Brain microvascular endothelial cell (primary cell): ENCODE results near the gene LPCAT3.

Experiments used
- DNase-seq: peaks from one replicate; pipeline ENCODE4 v3.0.0-alpha.2; 2020
- H3K27ac ChIP-seq: fragments of 250-450 bp; sonication (Bioruptor Pico); 2 replicates; pipeline ENCODE4 v1.5.1; 2020; ENCODE audit warnings: mild to moderate bottlenecking, moderate library complexity
- H3K27me3 ChIP-seq: fragments of 250-450 bp; sonication (Bioruptor Pico); replicated peaks from 2 replicates; pipeline ENCODE4 v1.5.1; 2020; ENCODE audit warnings: mild to moderate bottlenecking
- H3K36me3 ChIP-seq: fragments of 250-450 bp; sonication (Bioruptor Pico); replicated peaks from 2 replicates; pipeline ENCODE4 v1.5.1; 2020; ENCODE audit warnings: mild to moderate bottlenecking
- H3K4me3 ChIP-seq: 2 replicates; pipeline ENCODE4 v1.5.1; 2011; ENCODE audit warnings: low read depth, mild to moderate bottlenecking, control low read depth, low read length, moderate library complexity
- in situ Hi-C: cut with HindIII; loops from 2 replicates; pipeline ENCODE4 v1.10.0; 2017; ENCODE audit warnings: low sequenced_read_pairs, low pct_ligation_motif_present
- TF ChIP-seq, protein P1 (sequence below): IDR thresholded peaks from 2 replicates; pipeline ENCODE4 v1.5.1; 2011; ENCODE audit warnings: low read depth, mild to moderate bottlenecking, moderate library complexity, low read length, control low read depth, inconsistent platforms; ENCODE audit errors: missing control alignments

LPCAT3 gene

DNA sequence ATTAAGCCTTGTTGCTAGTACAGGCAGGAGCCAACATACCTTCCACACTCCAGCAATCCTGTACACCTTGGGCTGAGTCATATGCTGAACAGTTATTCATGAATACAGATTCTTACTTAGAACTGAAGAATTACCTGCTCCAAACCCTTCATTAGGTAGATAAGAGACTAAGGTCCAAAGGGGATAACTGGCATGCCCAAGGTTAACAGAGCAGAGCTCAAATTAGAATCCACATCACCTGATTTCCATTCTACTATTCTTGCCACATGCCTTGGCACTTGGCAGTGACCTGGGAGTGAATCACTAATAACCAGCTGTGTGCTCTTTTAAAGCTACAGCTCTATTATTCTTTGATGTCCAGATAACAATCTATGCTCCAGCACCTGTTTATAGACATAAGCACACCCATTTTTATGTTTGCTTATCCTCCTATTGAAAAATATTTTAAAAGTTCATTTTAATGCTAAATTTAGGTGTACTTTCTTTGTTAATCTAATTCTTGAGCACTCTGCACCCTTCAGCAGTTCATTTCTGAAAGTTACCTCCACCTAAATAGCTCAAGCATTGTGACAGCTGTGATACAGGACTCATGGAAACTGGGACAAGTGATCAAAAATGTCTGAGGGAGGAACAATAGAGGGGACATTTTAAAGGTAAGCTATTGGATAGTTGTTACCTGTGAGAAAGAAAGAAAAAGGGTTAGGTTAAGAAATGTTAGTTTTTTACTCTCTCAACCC, 19.4 kb downstream of the LPCAT3 start:
- no peak for DNase-seq
- Histone ChIP-seq H3K36me3 (no peaks in the 10 kb centered on the region), H3K4me3 (no peak overlapping the region), H3K27me3 (no peaks in the 10 kb centered on the region), H3K27ac (no peak overlapping the region)
- in situ Hi-C loops: no loop called here
- TF ChIP-seq, protein P1, sequence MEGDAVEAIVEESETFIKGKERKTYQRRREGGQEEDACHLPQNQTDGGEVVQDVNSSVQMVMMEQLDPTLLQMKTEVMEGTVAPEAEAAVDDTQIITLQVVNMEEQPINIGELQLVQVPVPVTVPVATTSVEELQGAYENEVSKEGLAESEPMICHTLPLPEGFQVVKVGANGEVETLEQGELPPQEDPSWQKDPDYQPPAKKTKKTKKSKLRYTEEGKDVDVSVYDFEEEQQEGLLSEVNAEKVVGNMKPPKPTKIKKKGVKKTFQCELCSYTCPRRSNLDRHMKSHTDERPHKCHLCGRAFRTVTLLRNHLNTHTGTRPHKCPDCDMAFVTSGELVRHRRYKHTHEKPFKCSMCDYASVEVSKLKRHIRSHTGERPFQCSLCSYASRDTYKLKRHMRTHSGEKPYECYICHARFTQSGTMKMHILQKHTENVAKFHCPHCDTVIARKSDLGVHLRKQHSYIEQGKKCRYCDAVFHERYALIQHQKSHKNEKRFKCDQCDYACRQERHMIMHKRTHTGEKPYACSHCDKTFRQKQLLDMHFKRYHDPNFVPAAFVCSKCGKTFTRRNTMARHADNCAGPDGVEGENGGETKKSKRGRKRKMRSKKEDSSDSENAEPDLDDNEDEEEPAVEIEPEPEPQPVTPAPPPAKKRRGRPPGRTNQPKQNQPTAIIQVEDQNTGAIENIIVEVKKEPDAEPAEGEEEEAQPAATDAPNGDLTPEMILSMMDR: no peak

GRCh38 chr12:6996040-6996441, 22.2 kb downstream of the LPCAT3 start:
- peak; percentile 35 for DNase-seq

DNA sequence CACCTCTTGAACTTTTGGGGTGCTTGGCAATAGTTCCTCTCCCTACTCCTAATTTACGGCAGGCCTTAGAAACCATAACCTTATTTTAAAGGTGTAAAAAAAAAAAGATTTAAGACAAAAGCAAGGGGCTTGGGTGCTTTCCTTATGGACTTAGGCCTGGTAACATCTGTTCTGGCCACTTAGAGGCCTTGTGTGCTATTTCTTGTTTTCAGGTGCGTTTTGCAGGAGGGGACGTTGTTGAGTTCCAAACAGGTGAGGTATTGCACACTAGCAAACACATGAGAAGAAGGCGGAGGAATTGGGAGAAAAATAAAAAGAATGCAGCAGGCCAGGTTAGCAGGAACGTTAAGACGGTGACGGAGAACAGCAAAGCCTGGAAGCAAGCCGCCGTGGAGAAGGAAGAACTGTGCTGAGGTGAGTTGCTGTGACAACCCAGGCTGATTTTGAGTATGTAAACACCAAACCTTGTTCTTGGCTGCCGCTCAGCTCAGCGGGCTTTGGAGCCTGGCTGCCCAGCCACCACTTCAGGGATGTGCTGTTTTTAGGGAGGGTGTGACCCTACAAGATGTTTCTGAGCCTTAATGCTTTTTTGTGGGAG, 30.2 kb downstream of the LPCAT3 start:
- Histone ChIP-seq H3K4me3 (no peak overlapping the region), H3K36me3 (peaks cover 5% of the 10 kb centered on the region), H3K27me3 (no peaks in the 10 kb centered on the region), H3K27ac (no peak overlapping the region)
- in situ Hi-C loops: no loop called here
- TF ChIP-seq, protein P1: no peak
- no peak for DNase-seq

More at GRCh38 chr12:6996040-6996441, 22.2 kb downstream of the LPCAT3 start:
- TF ChIP-seq, protein P1: no peak
- no peaks in the 10 kb centered on the region for H3K27me3 ChIP-seq
- no peak overlapping the region for H3K4me3 ChIP-seq
- no peak overlapping the region for H3K27ac ChIP-seq
- H3K36me3 ChIP-seq: no peaks in the 10 kb centered on the region
- in situ Hi-C loops: no loop called here

DNA sequence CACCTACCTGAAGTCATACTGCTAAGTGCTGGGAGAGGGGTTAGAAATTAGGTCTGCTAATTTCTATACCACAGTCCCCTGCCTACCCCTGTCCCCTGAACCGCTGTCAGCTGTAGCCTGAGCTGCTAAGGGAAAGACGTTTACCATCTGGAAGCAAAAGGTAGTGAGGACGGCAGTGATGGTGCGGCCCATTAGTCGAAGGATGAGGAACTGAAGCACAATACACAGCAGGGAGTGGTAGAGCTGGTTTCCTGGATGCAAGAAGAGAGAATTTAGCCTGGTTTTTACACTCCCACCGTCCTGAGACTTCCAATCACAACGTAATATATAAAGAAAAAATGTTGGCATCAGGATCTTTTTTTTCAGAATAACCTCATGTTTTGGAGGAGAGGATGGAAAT, 35.7 kb downstream of the LPCAT3 start:
- Histone ChIP-seq H3K27me3 (no peaks in the 10 kb centered on the region), H3K36me3 (peaks cover 18% of the 10 kb centered on the region), H3K4me3 (no peak overlapping the region), H3K27ac (no peak overlapping the region)
- in situ Hi-C loops: no loop called here
- TF ChIP-seq, protein P1: no peak
- no peak for DNase-seq

GRCh38 chr12:6981152-6982052, 36.9 kb downstream of the LPCAT3 start:
- TF ChIP-seq, protein P1: no peak
- no peak overlapping the region for H3K4me3 ChIP-seq
- no peak overlapping the region for H3K27ac ChIP-seq
- in situ Hi-C loops: no loop called here
- H3K27me3 ChIP-seq: no peaks in the 10 kb centered on the region
- DNase-seq: no peak
- H3K36me3 ChIP-seq: peaks cover 29% of the 10 kb centered on the region
